ENCODE data around the gene HOXD12.
A peak's percentile ranks its signal among the peaks of the same experiment; 100 is the strongest.

HOXD12 gene

DNA sequence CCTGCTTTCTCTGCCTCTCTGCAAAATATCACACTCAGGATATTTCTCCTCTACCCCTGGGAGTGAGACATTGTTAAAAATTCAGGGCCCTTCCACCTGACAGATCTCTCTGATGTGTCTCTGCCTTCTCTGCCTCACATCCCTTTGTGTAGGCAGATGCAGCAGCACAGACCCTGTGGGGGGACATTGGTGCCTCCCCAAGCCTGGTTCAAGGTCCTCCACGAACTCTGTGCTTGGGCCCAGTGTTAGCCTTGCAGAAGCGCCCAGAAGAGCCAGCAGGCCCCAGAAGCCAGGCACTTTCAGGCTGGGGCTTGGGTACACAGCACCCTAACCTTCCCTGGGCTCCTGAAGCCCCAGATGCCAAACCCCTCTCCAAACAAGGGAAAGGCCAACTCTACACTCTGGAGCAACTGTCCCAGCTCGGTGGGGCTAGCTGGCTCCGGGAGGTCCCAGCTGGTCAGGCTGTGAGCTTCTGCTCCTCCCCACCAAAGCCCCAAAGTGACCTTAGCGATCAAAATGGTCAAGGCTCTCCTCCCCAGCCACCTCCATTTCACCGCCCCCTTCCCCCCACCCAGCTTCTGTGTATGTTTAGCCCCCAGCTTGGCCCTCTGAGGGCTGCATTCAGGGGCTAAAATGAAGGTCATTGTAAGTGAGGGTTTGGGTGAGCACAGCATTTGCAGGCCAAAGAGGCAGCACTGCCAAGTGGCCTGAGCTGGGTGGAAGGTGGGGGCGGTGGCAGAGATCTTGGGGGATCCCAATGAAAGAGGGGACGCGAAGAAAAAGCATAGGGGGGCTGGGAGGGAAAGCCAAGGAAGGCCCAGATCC lies 25.6 kb downstream of the HOXD12 start:
- no peak overlapping the region for H3K4me3 ChIP-seq (ENCODE audit: low read depth, low read length)
- H3K27me3 ChIP-seq (ENCODE audit: insufficient read depth, low read length): peaks cover 21% of the 10 kb centered on the region
- H2AFZ ChIP-seq (ENCODE audit: low read length, unreplicated experiment): no peak overlapping the region
- no peak overlapping the region for H3K27ac ChIP-seq (ENCODE audit: low read depth, low read length)
- H3K79me2 ChIP-seq (ENCODE audit: control insufficient read depth, insufficient read depth, low read length, unreplicated experiment): no peaks in the 10 kb centered on the region
- peaks cover 8% of the 10 kb centered on the region for H3K4me1 ChIP-seq (ENCODE audit: control insufficient read depth, insufficient read depth, low read length, unreplicated experiment)
- no peaks in the 10 kb centered on the region for H3K36me3 ChIP-seq (ENCODE audit: insufficient read depth, low read length)

- H3K27me3 ChIP-seq (ENCODE audit: insufficient read depth, low read length): peaks cover 16% of the 10 kb centered on the region
Observed at GRCh38 chr2:176125772-176126054, 26.1 kb downstream of the HOXD12 start.

GRCh38 chr2:176126929-176127773 lies 27.6 kb downstream of the HOXD12 start:
- peaks cover 13% of the 10 kb centered on the region for H3K4me1 ChIP-seq (ENCODE audit: control insufficient read depth, insufficient read depth, low read length, unreplicated experiment)
- no peak overlapping the region for H3K27ac ChIP-seq (ENCODE audit: low read depth, low read length)
- H3K27me3 ChIP-seq (ENCODE audit: insufficient read depth, low read length): peaks cover 1% of the 10 kb centered on the region
- H3K79me2 ChIP-seq (ENCODE audit: control insufficient read depth, insufficient read depth, low read length, unreplicated experiment): peaks cover 10% of the 10 kb centered on the region
- H3K36me3 ChIP-seq (ENCODE audit: insufficient read depth, low read length): peaks cover 2% of the 10 kb centered on the region; the same call in 1 of the 2 replicates
- peak overlapping the region; percentile 79 for H3K4me3 ChIP-seq (ENCODE audit: low read depth, low read length)
- peak overlapping the region; percentile 91 for H2AFZ ChIP-seq (ENCODE audit: low read length, unreplicated experiment)

More at GRCh38 chr2:176125772-176126054, 26.1 kb downstream of the HOXD12 start:
- H3K36me3 ChIP-seq (ENCODE audit: insufficient read depth, low read length): no peaks in the 10 kb centered on the region
- H2AFZ ChIP-seq (ENCODE audit: low read length, unreplicated experiment): no peak overlapping the region
- no peaks in the 10 kb centered on the region for H3K79me2 ChIP-seq (ENCODE audit: control insufficient read depth, insufficient read depth, low read length, unreplicated experiment)
- peaks cover 8% of the 10 kb centered on the region for H3K4me1 ChIP-seq (ENCODE audit: control insufficient read depth, insufficient read depth, low read length, unreplicated experiment)
- no peak overlapping the region for H3K4me3 ChIP-seq (ENCODE audit: low read depth, low read length)
- H3K27ac ChIP-seq (ENCODE audit: low read depth, low read length): no peak overlapping the region

DNA sequence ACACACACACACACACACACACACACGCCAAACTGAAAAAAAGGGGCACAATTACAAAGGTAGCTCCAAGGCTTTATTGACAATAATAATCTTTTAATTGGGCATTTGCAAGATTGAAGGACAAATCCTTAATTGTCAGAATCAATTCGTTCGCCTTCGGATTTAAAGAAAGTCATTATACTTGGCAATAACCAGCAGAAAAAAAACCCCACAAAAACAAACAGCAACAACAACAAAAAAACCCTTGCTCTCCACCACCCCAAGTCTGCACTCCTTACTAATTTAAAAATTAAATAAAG lies 28.1 kb downstream of the HOXD12 start:
- Histone ChIP-seq H3K4me3 (ENCODE audit: low read depth, low read length) (peak overlapping the region; percentile 79), H3K4me1 (ENCODE audit: control insufficient read depth, insufficient read depth, low read length, unreplicated experiment) (peaks cover 13% of the 10 kb centered on the region), H3K79me2 (ENCODE audit: control insufficient read depth, insufficient read depth, low read length, unreplicated experiment) (peaks cover 14% of the 10 kb centered on the region), H2AFZ (ENCODE audit: low read length, unreplicated experiment) (no peak overlapping the region), H3K27me3 (ENCODE audit: insufficient read depth, low read length) (no peaks in the 10 kb centered on the region), H3K27ac (ENCODE audit: low read depth, low read length) (0 out of 2 replicates have a peak overlapping the region, but pooled peaks have one; percentile 74), H3K36me3 (ENCODE audit: insufficient read depth, low read length) (peaks cover 4% of the 10 kb centered on the region; the same call in 1 of the 2 replicates)

DNA sequence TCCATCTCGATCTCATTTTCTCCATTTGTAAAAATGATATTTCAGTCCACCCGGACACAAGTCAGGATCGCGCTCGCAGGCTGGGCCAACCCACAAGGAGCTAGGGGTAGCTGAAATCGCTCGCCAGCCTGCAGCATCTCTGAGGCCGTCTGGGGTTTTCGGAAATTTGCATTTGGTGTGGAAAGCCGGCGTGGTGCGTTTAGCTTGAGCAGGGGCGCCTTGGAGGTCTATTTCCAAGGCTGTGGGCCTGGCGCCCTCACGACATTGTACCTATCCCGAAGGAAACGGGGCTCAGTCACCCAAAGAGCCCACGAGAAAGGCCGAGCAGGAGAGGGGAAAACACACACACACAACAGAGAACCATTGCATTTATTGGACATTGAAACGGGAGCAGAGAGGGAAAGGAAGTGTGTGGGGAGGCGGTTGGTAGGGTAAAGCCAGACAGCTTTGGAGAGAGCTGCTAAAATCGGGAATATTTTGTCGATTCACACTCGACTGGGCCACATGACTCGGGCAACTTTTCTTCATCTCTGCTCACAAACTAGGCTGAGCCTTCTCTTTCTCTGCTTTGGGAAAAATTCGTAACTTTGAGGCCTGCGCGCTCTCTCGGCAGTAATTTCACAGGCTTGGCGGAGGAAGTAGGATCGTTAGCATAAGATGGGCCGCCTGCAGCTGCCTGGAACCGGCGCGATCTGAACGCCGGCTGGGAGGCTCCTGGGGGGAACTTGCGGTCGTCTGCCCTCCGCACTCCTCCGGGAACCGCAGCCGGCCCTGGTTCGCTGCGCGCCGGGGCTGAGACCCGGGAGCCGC lies 28.8 kb downstream of the HOXD12 start:
- H3K79me2 ChIP-seq (ENCODE audit: control insufficient read depth, insufficient read depth, low read length, unreplicated experiment): peaks cover 15% of the 10 kb centered on the region
- peaks cover 13% of the 10 kb centered on the region for H3K4me1 ChIP-seq (ENCODE audit: control insufficient read depth, insufficient read depth, low read length, unreplicated experiment)
- no peaks in the 10 kb centered on the region for H3K27me3 ChIP-seq (ENCODE audit: insufficient read depth, low read length)
- H2AFZ ChIP-seq (ENCODE audit: low read length, unreplicated experiment): peak overlapping the region; percentile 89
- peaks cover 4% of the 10 kb centered on the region; the same call in 1 of the 2 replicates for H3K36me3 ChIP-seq (ENCODE audit: insufficient read depth, low read length)
- peak overlapping the region; percentile 79 for H3K4me3 ChIP-seq (ENCODE audit: low read depth, low read length)
- H3K27ac ChIP-seq (ENCODE audit: low read depth, low read length): peak overlapping the region; percentile 74

GRCh38 chr2:176128982-176129796 lies 29.6 kb downstream of the HOXD12 start, which contains the start of gene HOXD8:
TSS of gene HOXD8 (plus strand) at chr2:176129705. CDS start at chr2:176130367, 662 bp downstream.
- Histone ChIP-seq H3K27ac (ENCODE audit: low read depth, low read length) (peak within 1 kb of the TSS; percentile 74), H3K27me3 (ENCODE audit: insufficient read depth, low read length) (no peaks in the 10 kb centered on the region), H2AFZ (ENCODE audit: low read length, unreplicated experiment) (peak within 1 kb of the TSS; percentile 89)

GRCh38 chr2:176129813-176130146 lies 30.2 kb downstream of the HOXD12 start:
- Histone ChIP-seq H3K4me1 (ENCODE audit: control insufficient read depth, insufficient read depth, low read length, unreplicated experiment) (peaks cover 20% of the 10 kb centered on the region), H3K27me3 (ENCODE audit: insufficient read depth, low read length) (no peaks in the 10 kb centered on the region), H3K79me2 (ENCODE audit: control insufficient read depth, insufficient read depth, low read length, unreplicated experiment) (peaks cover 23% of the 10 kb centered on the region), H3K36me3 (ENCODE audit: insufficient read depth, low read length) (peaks cover 4% of the 10 kb centered on the region; the same call in 1 of the 2 replicates), H3K27ac (ENCODE audit: low read depth, low read length) (peak overlapping the region; percentile 74), H2AFZ (ENCODE audit: low read length, unreplicated experiment) (peak overlapping the region; percentile 80), H3K4me3 (ENCODE audit: low read depth, low read length) (peak overlapping the region; percentile 79)

More at GRCh38 chr2:176128982-176129796, 29.6 kb downstream of the HOXD12 start, which contains the start of gene HOXD8:
- peak within 1 kb of the TSS; percentile 79 for H3K4me3 ChIP-seq (ENCODE audit: low read depth, low read length)
- peaks cover 4% of the 10 kb centered on the region; the same call in 1 of the 2 replicates for H3K36me3 ChIP-seq (ENCODE audit: insufficient read depth, low read length)
- peaks cover 18% of the 10 kb centered on the region for H3K79me2 ChIP-seq (ENCODE audit: control insufficient read depth, insufficient read depth, low read length, unreplicated experiment)
- peaks cover 15% of the 10 kb centered on the region for H3K4me1 ChIP-seq (ENCODE audit: control insufficient read depth, insufficient read depth, low read length, unreplicated experiment)

GRCh38 chr2:176130147-176130956 lies 30.8 kb downstream of the HOXD12 start:
- Histone ChIP-seq H3K4me3 (ENCODE audit: low read depth, low read length) (peak overlapping the region; percentile 79), H2AFZ (ENCODE audit: low read length, unreplicated experiment) (peak overlapping the region; percentile 80), H3K36me3 (ENCODE audit: insufficient read depth, low read length) (peaks cover 4% of the 10 kb centered on the region; the same call in 1 of the 2 replicates), H3K27ac (ENCODE audit: low read depth, low read length) (peak overlapping the region; percentile 74), H3K4me1 (ENCODE audit: control insufficient read depth, insufficient read depth, low read length, unreplicated experiment) (peaks cover 26% of the 10 kb centered on the region), H3K79me2 (ENCODE audit: control insufficient read depth, insufficient read depth, low read length, unreplicated experiment) (peaks cover 27% of the 10 kb centered on the region), H3K27me3 (ENCODE audit: insufficient read depth, low read length) (no peaks in the 10 kb centered on the region)
